HG03196 (cell line): ENCODE measurements around the gene GOLGA1.
"Not testable (repeated sequence)": the region's sequence is repeated elsewhere in the genome, so short reads cannot be mapped to it uniquely, and the experiment has no call there.

ENCODE experiments used
- ATAC-seq: cut with Tn5 transposase; IDR thresholded peaks from one replicate; pipeline ENCODE4 v1.9.1; 2021; ENCODE audit not compliant: unreplicated experiment

Gene GOLGA1

DNA sequence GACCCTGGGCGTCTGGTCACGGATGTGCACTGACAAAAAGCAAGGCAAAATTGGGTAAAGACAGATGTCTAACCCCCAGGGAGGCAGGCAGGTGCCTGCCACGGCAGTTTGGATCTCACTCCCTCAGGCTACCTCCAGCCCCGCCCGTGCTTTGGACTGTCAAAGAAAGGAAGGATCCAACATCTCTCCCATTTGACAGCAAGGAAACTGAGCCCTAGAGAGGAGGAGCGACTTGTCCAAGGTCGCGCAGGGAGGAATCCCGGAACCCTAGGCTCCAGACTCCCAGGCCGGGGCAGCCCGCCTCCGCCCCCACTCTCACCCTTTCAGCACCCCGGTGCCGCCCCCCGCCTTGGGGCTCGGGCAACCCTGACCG, 376 bp downstream of the GOLGA1 start:
- peak; percentile 40 for ATAC-seq

DNA sequence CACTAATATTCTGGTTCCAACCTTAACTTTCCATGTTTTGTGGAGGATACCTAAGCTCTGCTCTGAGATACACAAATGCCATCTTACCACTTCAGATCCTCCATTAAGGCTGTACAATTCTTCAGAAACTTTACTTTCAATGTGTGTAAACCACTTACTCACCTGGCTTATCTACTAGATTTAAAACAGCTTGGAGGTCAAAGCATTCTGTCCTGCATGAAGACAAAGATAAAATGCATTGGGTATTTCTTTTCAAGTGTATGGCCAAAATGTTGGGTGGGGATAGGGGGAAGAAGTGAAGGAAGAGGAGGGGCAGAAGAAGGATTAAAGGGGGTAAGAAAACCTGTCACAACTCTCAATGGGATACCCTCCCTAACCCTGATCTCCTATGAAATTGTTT, 939 bp downstream of the GOLGA1 start:
- ATAC-seq, result no peak

- ATAC-seq, result no peak
These were observed 6.6 kb downstream of the GOLGA1 start for GRCh38 chr9:124934290-124934689.

- no peak for ATAC-seq
These were observed 8.6 kb downstream of the GOLGA1 start for GRCh38 chr9:124932333-124932732.

DNA sequence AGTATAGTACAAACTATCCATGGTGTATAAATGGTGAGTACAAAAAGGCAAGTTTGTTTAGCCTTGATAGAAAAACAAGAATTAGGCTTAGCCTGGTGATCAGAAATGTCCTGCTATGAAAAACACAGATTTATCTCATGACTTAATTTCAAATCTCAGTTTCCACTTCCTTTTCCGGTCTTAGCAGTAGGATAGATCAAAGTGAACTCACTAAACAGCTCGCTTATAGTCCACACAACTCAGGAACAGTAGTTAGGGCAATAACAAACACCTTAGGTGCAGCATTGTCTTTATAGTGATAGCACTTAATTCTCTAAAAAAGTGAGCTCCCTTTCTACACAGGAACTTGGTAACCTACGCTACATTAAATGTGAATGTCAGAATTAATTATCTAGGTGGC, 11.4 kb downstream of the GOLGA1 start:
- no peak for ATAC-seq

DNA sequence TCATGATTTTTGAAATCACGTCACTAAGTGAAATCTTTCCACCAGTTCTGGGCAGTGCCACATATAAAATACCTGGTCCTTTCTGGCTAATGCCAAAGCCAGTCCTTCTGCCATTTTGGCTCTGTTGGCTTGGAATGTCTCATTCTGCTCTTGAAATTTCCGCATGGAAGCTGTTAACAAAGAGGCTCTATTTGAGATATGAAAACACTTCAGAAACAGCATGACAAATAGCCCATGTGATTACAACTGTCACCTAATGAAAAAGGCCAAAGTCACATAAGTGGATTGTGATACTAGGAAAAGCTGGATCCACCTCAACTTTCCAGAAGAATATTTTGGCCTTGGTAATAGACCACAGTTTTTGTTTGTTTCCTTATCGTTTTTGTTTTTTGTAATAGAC, 12.8 kb downstream of the GOLGA1 start:
- ATAC-seq, result no peak

GRCh38 chr9:124920394-124920793, 20.5 kb downstream of the GOLGA1 start:
- not testable (repeated sequence) for ATAC-seq

DNA sequence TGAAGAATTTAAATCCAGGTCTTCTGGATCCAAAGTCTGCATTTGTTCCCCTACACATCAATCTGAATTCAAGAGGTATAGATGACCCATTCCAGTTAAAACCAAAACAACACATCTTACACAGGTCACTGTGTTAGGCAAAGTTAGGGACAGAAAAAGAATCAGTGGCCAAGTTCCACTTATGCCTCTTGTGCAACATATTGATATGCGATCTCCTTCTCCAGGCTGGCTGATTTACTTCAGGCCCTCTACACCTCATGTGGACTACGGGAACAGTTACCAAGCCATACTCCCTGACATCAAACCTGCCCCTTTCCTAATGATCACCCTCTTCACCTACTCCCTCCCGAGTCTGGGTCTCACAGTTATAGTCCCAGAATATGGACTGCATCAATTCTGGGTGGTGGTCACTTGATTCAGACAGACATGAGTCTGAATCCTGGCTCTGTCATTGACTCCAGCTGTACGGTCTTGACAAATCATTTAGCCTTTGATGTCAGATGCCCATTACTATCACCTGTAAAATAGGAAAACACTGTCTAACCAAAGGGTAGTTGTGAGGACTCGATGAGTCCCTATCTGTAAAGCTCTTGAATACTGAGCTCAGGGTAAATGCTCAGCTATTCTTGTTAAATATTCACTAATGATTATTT, 26.0 kb downstream of the GOLGA1 start:
- no peak for ATAC-seq

GRCh38 chr9:124913378-124913777, 27.5 kb downstream of the GOLGA1 start:
- no peak for ATAC-seq

- no peak for ATAC-seq
These were observed 29.1 kb downstream of the GOLGA1 start for GRCh38 chr9:124911766-124912165.

DNA sequence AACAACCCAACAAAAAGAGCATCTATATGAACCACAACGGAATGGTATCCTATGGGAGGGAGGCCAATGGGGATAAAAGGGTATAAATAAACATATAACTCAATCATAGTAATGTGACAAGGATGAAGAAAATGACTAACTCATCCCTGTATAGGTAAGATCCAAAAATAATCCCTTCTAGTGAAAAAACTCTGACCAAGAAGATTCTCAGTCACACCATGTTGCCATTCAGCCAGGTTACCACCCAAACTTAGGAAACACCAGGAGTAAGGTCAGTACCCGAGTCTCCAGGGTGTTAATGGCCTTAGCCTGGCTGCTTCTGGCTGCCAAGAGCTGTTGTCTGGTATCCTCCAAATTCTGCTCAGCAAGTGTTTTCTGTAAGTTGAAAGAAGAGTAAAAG, 32.8 kb downstream of the GOLGA1 start:
- no peak for ATAC-seq

DNA sequence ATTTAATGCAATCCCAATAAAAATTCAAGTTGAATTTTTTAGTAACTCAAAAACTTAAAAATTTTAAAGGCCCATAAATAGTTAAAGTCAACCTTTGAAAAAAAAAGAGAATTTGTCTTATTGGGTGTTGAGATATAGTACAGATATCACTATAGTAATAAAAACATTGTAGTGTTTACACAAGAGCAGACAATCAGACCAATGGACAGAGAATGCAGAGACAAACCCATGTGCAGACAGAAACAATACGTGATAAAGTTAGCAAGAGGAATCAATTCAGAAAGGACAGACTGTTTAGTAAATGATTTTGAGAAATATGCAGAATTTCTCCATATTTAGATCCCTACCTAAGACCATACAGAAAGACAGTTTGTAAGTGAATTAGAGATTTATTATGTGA, 33.9 kb downstream of the GOLGA1 start:
- ATAC-seq, result no peak

- no peak for ATAC-seq
These were observed 41.0 kb downstream of the GOLGA1 start for GRCh38 chr9:124899845-124900244.

DNA sequence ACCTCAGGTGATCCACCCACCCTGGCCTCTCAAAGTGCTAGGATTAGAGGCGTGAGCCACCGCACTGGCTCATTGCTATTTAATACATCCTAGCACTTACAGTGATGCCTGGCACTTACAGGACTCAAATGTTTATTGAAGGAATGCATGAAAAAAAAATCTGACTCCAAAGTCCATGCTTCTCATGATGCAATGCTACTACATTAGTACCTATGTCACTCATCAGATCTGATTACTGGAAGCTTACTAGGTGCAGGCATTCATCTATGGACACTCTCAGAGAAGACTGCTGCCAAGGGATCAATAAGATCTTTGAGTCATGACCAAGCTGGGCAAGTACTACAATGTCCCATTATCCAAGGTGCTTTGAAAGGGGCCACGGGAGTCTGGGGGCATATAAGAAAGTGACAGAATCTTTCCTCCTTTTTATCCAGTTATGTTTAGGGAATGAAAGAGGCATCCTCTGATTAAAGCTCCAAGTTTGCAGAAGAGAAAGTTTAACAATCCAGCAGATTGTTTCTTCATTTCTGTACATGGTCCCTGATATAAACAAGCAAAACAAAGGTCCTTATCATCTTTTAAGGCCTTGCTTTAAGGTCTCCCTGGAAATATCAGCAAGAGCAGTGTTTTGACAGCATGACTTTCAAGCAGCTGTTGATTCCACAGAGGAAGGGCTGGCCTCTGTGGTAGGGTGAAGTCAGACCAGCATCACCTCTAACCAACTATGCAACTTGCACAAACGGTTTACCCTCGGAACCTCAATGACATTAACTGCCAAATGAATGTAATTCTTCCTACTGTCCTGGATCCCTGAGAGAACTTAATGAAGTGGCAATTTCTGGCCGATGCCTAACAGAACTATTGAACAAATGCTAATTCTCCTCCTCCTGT, 43.1 kb downstream of the GOLGA1 start:
- no peak for ATAC-seq

DNA sequence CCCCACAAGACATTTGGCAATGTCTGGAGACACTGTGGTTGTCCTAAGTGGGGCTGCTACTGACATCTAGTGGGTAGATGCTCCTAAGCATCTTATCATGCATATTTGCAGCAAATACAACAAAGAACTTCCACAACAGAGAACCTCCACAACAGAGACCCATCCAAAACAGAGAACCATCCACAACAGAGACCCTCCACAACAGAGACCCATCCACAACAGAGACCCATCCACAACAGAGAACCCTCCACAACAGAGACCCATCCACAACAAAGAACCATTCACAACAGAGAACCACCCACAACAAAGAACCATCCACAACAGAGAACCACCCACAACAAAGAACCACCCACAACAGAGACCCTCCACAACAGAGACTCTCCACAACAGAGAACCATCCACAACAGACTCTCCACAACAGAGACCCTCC, 46.1 kb downstream of the GOLGA1 start:
- no peak for ATAC-seq

DNA sequence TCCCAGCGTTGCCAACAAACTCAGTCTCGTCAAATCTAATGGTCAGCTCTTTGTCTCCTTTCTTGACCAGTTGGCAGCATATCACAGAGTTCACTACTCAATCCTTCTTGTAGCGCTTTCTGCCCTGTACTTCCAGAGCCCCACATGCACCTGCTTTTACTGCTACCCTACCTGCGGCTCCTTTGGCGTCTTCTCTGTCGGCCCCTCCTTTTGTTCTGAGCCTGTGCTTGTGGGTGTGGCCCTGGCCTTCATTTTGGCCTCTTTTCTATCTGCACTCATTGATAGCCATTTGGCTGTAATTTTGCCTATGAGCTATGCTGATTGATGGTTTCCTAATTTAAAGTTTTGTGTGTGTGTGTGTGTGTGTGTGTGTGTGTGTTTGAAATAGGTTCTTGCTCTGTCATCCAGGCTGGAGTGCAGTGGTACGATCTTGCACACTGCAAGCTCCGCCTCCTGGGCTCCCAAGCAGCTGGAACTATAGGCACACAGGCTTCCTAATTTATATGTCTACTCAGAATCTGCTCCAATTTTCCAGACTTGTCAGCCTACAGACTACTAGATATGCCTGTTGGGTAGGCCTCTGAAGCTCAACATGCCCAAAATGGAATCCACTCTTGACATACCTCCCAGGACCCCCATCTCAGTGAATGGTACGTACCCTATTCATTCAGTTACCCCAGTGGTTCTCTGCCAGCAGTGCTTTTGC, 46.7 kb downstream of the GOLGA1 start:
- ATAC-seq, result no peak

- no peak for ATAC-seq
These were observed 50.7 kb downstream of the GOLGA1 start for GRCh38 chr9:124890179-124890578.

DNA sequence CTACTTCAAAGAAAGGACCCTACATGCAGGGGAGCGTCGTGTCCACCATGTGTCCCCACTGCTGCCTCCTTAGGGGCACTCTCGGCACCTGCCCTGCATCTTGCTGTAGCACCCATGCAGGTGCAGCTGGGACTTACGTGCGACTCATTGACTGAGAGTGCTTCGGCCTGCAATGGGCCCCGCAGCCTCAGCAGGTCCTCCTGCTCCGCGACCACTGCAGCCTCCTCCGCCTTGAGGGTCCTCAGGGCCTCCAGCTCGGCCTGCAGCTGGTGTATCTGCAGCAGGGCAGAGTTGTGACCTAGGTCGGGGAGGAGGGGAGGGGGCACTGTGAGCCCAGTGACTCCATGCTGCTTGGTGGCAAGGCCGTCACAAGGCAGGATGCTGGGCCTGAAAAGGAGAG, 51.9 kb downstream of the GOLGA1 start:
- ATAC-seq, result no peak

DNA sequence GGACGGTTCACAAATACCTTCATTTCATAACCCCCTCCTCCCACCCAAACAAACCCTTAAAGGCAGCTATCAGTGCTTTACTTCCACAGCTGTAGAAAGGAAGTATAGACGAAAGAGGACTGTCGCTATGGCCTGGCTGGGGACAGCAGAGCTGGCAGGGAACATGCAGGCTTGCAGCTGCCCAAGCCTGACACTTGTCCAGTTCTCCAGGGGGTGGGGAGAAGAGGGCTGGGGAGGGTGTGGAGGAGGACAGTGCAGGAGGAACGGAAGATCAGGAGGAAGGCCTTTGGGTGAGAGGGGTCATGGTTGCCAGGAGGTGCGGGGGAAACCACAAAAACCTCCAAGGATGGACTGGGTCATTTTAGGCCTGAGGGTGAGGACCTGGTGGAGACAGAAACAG, 53.1 kb downstream of the GOLGA1 start:
- ATAC-seq, result no peak

DNA sequence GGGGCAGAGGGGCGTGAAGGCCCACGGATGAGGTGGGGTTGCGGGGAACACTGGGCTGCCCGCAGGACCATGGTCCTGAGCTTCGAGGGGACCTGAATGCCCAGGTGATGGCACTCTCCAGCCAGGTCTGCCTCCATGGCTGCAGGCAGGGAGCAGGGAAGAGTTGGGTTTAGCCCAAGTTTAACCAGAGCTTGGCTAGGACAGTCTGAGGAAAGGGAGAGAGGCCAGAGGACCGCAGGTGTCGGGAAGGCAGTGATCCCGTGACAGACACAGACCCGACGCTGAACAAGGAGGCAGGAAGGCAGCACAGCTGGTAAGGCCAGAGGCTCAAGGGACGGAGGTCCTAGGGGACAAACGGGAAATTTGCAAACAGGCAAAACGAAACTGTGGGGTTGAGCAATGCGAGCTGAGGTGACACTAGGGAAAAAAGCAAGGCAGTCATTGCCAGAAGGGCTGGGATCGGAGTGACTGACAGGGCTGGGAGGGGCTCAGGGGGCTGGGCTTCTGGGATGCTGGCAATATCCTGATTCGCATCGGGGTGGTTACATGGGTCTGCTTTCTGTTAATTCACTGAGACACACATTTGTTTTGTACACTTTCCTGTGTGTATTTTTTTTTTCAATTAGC, 53.9 kb downstream of the GOLGA1 start:
- no peak for ATAC-seq

DNA sequence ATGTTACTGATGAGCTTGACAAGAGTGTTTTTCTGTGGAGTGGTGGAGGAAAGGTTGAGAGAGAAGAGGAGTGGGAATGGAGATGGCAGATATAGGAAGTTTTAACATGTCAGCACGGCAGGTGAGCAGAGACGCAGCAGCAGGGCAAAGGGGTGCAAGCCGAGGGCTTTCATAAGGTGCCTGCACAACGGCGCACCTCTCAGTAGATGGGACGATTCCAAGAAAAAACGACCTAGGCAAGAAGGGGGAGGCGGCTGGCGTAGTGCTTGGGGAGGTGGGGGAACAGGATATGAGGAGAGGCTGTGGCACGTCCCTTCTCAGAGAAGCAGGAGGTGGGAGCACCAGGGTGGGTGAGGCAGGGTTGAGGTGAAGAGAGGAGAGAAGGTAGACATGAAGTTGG, 54.4 kb downstream of the GOLGA1 start:
- ATAC-seq, result no peak
